ENCODE data around the gene NELFE.

The NELFE gene

GRCh38 chr6:31971993-31972708 is 13.4 kb upstream of the NELFE start, which contains the start of gene DXO:
DXO (minus strand) TSS chr6:31972138; CDS start chr6:31971675, 463 bp downstream.
- H3K79me2 ChIP-seq (ENCODE audit: control insufficient read depth, insufficient read depth, low read length, unreplicated experiment): peaks cover 27% of the 10 kb centered on the region
- no peaks in the 10 kb centered on the region for H3K36me3 ChIP-seq (ENCODE audit: insufficient read depth, low read length)
- H3K27me3 ChIP-seq (ENCODE audit: insufficient read depth, low read length): no peaks in the 10 kb centered on the region
- H3K27ac ChIP-seq (ENCODE audit: low read depth, low read length): peak within 1 kb of the TSS; percentile 90
- peak within 1 kb of the TSS; percentile 89 for H3K4me3 ChIP-seq (ENCODE audit: low read depth, low read length)
- H3K4me1 ChIP-seq (ENCODE audit: control insufficient read depth, insufficient read depth, low read length, unreplicated experiment): peaks cover 27% of the 10 kb centered on the region
- H2AFZ ChIP-seq (ENCODE audit: low read length, unreplicated experiment): peak within 1 kb of the TSS; percentile 47

- peak overlapping the region; percentile 47 for H2AFZ ChIP-seq (ENCODE audit: low read length, unreplicated experiment)
- no peaks in the 10 kb centered on the region for H3K27me3 ChIP-seq (ENCODE audit: insufficient read depth, low read length)
- peak overlapping the region; percentile 89 for H3K4me3 ChIP-seq (ENCODE audit: low read depth, low read length)
- H3K27ac ChIP-seq (ENCODE audit: low read depth, low read length): peak overlapping the region; percentile 90
- peaks cover 27% of the 10 kb centered on the region for H3K4me1 ChIP-seq (ENCODE audit: control insufficient read depth, insufficient read depth, low read length, unreplicated experiment)
- H3K36me3 ChIP-seq (ENCODE audit: insufficient read depth, low read length): no peaks in the 10 kb centered on the region
- H3K79me2 ChIP-seq (ENCODE audit: control insufficient read depth, insufficient read depth, low read length, unreplicated experiment): peaks cover 27% of the 10 kb centered on the region
Measured at GRCh38 chr6:31971279-31971992, 12.7 kb upstream of the NELFE start.

- H3K27me3 ChIP-seq (ENCODE audit: insufficient read depth, low read length): no peaks in the 10 kb centered on the region
Measured at GRCh38 chr6:31970604-31971271, 12.0 kb upstream of the NELFE start.

DNA sequence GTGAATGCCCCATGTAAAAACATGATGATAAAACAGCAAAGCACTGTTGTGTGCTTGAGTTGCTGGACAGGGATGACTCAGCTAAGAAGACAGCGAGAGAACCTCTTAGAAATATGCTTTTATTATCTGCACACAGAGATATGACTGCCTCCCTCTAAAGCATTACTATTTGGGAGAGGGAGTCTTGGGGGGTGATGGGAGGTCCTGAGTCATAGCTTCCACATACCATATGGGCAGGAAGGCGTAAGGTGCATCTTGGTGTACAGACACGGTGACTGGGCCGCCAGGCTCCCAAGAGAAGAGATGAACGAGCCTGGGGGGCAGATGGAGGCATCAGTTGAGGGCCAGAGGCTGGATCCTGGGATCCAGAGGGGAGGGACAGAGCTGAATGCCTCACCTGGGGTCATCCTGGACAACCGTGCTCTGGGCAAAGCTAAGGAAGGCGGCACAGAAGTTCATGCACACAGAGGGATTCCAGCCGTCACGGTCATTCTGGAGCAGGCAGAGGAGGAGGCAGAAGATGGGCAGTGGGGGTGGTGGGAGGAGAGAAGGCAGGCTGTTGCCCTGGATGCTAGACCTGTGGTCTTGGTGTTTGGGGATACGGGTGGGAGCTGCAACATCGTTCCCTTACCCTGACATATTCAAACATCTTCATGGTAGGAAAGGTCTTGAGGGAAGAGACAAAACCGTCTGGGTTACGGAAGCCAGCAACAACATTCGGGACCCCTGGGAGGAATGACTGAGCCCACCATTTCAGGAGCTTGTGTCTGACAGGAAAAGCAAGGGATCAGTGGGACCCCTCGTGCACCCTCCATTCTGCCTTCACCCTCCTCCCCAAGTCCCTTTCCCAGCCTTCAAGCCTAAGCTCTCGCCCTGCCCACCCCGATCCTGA is 11.2 kb upstream of the NELFE start:
- Histone ChIP-seq H2AFZ (ENCODE audit: low read length, unreplicated experiment) (no peak overlapping the region), H3K4me1 (ENCODE audit: control insufficient read depth, insufficient read depth, low read length, unreplicated experiment) (peaks cover 27% of the 10 kb centered on the region), H3K27me3 (ENCODE audit: insufficient read depth, low read length) (no peaks in the 10 kb centered on the region), H3K36me3 (ENCODE audit: insufficient read depth, low read length) (no peaks in the 10 kb centered on the region), H3K79me2 (ENCODE audit: control insufficient read depth, insufficient read depth, low read length, unreplicated experiment) (peaks cover 27% of the 10 kb centered on the region), H3K27ac (ENCODE audit: low read depth, low read length) (peak overlapping the region; percentile 90), H3K4me3 (ENCODE audit: low read depth, low read length) (peak overlapping the region; percentile 89)

More at GRCh38 chr6:31970604-31971271, 12.0 kb upstream of the NELFE start:
- Histone ChIP-seq H3K4me1 (ENCODE audit: control insufficient read depth, insufficient read depth, low read length, unreplicated experiment) (peaks cover 27% of the 10 kb centered on the region), H3K27ac (ENCODE audit: low read depth, low read length) (peak overlapping the region; percentile 90), H3K36me3 (ENCODE audit: insufficient read depth, low read length) (no peaks in the 10 kb centered on the region), H2AFZ (ENCODE audit: low read length, unreplicated experiment) (no peak overlapping the region), H3K79me2 (ENCODE audit: control insufficient read depth, insufficient read depth, low read length, unreplicated experiment) (peaks cover 27% of the 10 kb centered on the region), H3K4me3 (ENCODE audit: low read depth, low read length) (peak overlapping the region; percentile 89)

DNA sequence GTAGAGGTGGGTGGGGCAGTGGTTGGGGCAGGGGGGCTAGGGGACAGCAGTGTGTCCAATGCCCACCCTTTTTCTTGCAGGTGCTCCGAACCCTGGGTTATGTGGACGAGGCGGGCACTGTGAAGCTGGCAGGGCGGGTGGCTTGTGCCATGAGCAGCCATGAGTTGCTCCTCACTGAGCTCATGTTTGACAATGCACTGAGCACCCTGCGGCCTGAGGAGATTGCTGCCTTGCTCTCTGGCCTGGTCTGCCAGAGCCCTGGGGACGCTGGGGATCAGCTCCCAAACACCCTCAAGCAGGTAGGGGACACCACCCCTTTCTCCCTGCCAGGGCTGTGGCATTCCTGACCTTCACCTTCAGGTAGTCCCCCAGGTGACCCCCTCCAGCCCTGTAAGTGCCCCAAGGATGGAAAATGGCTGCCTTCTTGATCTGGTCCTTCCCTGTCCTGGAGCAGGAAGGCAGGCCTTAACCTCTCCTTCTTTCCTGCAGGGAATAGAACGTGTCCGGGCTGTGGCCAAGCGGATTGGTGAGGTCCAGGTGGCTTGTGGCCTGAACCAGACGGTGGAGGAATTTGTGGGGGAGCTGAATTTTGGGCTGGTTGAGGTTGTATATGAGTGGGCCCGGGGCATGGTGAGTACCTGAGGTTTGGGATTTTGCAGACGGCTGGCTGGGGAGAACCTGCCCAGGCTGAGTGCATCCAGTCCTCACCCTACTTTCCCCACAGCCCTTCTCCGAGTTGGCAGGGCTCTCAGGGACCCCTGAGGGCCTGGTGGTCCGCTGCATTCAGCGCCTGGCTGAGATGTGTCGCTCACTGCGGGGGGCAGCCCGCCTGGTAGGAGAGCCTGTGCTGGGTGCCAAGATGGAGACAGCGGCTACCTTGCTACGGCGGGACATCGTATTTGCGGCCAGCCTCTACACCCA is 10.3 kb upstream of the NELFE start:
- Histone ChIP-seq H3K27me3 (ENCODE audit: insufficient read depth, low read length) (no peaks in the 10 kb centered on the region), H3K4me3 (ENCODE audit: low read depth, low read length) (peak overlapping the region; percentile 89; the same call in 1 of the 2 replicates), H3K79me2 (ENCODE audit: control insufficient read depth, insufficient read depth, low read length, unreplicated experiment) (peaks cover 27% of the 10 kb centered on the region), H2AFZ (ENCODE audit: low read length, unreplicated experiment) (no peak overlapping the region), H3K36me3 (ENCODE audit: insufficient read depth, low read length) (no peaks in the 10 kb centered on the region), H3K4me1 (ENCODE audit: control insufficient read depth, insufficient read depth, low read length, unreplicated experiment) (peaks cover 27% of the 10 kb centered on the region), H3K27ac (ENCODE audit: low read depth, low read length) (peak overlapping the region; percentile 24)

DNA sequence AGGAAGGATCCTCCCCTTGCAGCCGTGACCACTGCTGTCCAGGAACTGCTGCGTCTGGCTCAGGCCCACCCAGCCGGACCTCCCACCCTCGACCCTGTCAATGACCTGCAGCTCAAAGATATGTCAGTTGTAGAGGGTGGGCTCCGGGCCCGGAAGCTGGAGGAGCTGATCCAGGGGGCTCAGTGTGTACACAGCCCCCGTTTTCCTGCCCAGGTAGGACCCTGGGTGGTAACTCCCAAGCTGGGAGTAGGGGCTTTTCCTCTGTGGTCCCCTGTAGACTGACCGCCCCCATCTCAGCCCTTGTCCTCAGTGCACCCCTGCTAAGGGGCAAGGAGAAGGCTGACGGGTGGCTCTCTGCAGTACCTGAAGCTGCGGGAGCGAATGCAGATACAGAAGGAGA is 9.6 kb upstream of the NELFE start:
- Histone ChIP-seq H3K27ac (ENCODE audit: low read depth, low read length) (no peak overlapping the region), H2AFZ (ENCODE audit: low read length, unreplicated experiment) (no peak overlapping the region), H3K36me3 (ENCODE audit: insufficient read depth, low read length) (no peaks in the 10 kb centered on the region), H3K27me3 (ENCODE audit: insufficient read depth, low read length) (no peaks in the 10 kb centered on the region), H3K79me2 (ENCODE audit: control insufficient read depth, insufficient read depth, low read length, unreplicated experiment) (peaks cover 22% of the 10 kb centered on the region), H3K4me1 (ENCODE audit: control insufficient read depth, insufficient read depth, low read length, unreplicated experiment) (peaks cover 20% of the 10 kb centered on the region), H3K4me3 (ENCODE audit: low read depth, low read length) (no peak overlapping the region)

- Histone ChIP-seq H3K36me3 (ENCODE audit: insufficient read depth, low read length) (no peaks in the 10 kb centered on the region), H3K4me1 (ENCODE audit: control insufficient read depth, insufficient read depth, low read length, unreplicated experiment) (peaks cover 16% of the 10 kb centered on the region), H3K4me3 (ENCODE audit: low read depth, low read length) (no peak overlapping the region), H3K27me3 (ENCODE audit: insufficient read depth, low read length) (no peaks in the 10 kb centered on the region), H2AFZ (ENCODE audit: low read length, unreplicated experiment) (no peak overlapping the region), H3K79me2 (ENCODE audit: control insufficient read depth, insufficient read depth, low read length, unreplicated experiment) (peaks cover 18% of the 10 kb centered on the region), H3K27ac (ENCODE audit: low read depth, low read length) (no peak overlapping the region)
Measured at GRCh38 chr6:31967926-31968320, 9.2 kb upstream of the NELFE start.

DNA sequence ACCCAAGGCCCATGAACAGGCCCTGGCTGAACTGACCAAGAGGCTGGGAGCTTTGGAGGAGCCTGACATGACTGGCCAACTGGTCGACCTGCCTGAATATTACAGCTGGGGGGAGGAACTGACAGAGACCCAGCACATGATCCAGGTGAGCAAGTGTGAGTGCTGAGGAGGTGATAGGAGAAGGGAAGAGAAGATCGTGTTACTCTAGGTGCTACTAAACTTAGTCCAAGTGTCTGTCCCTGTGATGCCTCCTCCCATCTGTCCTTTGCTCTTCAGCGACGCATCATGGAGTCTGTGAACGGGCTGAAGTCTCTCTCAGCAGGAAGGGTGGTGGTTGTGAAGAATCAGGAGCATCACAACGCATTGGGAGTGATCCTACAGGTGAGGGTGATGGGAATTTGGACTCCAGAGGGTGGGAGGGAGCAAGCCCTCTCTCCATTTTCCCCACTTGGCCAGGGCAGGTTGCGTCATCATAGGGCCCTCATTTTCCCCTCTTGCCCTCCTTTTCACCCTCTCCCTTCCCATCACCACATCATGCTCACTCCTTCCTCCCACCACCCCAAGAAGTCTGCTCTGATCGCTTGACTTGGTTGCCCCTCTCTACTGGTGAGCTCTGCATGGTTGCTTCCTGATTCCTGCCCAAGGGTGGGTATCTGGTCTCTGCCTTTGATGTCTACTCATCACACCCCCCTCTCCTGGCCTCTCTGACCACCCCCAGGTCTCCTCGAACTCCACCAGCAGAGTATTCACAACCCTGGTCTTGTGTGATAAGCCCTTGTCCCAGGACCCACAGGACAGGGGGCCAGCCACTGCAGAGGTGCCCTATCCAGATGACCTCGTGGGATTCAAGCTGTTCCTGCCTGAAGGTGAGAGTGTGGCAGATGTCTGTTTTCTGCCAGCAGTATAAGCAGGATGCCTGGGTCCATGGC is 8.5 kb upstream of the NELFE start:
- no peaks in the 10 kb centered on the region for H3K27me3 ChIP-seq (ENCODE audit: insufficient read depth, low read length)
- peaks cover 14% of the 10 kb centered on the region for H3K79me2 ChIP-seq (ENCODE audit: control insufficient read depth, insufficient read depth, low read length, unreplicated experiment)
- H3K36me3 ChIP-seq (ENCODE audit: insufficient read depth, low read length): no peaks in the 10 kb centered on the region
- H3K27ac ChIP-seq (ENCODE audit: low read depth, low read length): no peak overlapping the region
- H3K4me1 ChIP-seq (ENCODE audit: control insufficient read depth, insufficient read depth, low read length, unreplicated experiment): peaks cover 16% of the 10 kb centered on the region
- no peak overlapping the region for H3K4me3 ChIP-seq (ENCODE audit: low read depth, low read length)
- no peak overlapping the region for H2AFZ ChIP-seq (ENCODE audit: low read length, unreplicated experiment)

DNA sequence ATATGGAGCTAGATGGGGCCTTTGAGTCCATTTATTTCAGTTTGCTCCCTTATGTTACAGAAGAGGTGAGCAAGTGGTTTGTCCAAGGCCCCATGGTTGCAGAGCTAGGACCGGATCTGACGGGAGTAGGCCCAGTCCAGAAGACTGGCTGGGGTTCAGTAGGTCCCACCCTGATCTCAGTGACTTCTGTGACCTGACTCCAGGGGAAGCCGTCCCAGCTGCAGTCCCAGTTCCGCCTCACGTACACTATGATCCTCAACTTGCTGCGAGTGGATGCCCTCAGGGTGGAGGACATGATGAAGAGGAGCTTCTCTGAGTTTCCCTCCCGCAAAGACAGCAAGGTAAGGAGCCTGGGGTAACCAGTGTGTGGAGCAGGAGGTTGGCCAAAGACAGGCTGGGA is 7.7 kb upstream of the NELFE start:
- no peak overlapping the region for H3K27ac ChIP-seq (ENCODE audit: low read depth, low read length)
- no peaks in the 10 kb centered on the region for H3K27me3 ChIP-seq (ENCODE audit: insufficient read depth, low read length)
- H2AFZ ChIP-seq (ENCODE audit: low read length, unreplicated experiment): no peak overlapping the region
- H3K36me3 ChIP-seq (ENCODE audit: insufficient read depth, low read length): no peaks in the 10 kb centered on the region
- peaks cover 12% of the 10 kb centered on the region for H3K79me2 ChIP-seq (ENCODE audit: control insufficient read depth, insufficient read depth, low read length, unreplicated experiment)
- H3K4me1 ChIP-seq (ENCODE audit: control insufficient read depth, insufficient read depth, low read length, unreplicated experiment): peaks cover 16% of the 10 kb centered on the region
- no peak overlapping the region for H3K4me3 ChIP-seq (ENCODE audit: low read depth, low read length)

All from ACC112 (cell line).